Hematopoietic multipotent progenitor cell treated with erythropoietin and hydrocortisone succinate and interleukin-3 and kit ligand, for 8 days (in vitro differentiated cells): ENCODE data around the gene DUSP23.
A peak's percentile ranks its signal among the peaks of the same experiment; 100 is the strongest.

Experiments
- DNase-seq: peaks from one replicate; pipeline ENCODE4 v3.0.0-alpha.2; 2015

The DUSP23 gene

DNA sequence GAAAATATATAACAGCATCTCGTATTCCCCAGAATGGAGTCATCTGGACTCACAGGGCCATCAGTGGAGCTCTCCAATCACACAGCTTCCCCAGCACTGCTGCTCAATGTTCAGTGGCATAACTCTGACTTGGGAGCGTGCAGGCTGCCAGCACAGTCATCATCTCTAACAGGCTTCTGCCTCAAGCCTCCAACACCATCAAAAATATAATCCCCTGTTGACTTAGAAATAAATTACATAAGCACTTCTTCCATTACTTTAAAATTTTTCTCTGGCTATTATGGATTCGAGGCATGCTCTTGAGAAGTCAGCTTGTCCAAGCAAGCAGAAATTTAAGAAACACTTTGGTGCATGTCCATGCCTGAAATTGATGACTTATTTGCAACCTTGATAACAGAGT, 6.2 kb downstream of the DUSP23 start:
- DNase-seq: no peak

DNA sequence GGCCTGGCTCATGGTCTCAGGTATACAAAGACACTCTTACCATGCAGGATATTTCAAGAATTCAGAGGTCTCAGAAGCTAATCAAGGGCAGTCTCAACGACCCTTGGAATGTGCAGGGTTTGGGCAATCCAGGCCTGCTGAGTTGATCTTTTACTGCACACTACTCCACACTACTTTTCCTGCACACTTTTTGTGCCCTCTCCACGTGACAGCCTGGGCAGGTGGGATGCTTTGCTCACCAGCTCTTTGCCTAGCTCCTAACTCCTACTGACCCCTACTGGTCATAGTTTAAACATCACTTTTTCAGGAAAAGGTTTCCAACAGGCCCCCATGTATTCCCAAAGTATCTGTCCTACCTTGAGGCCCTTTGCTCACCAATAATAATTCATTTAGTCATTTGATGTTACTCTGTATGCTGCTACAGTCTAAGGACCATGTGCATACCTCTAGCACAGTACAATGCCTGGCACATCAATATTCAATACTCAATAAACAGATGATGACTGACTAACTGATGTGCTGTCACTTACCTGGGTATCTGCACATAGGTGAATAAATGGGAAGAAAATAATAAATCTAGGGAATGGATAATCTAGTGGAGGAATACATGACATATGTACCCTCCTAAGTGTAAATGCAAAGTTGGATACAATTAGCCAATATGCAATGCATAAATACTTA, 9.6 kb downstream of the DUSP23 start:
- peak; percentile 41 for DNase-seq

DNA sequence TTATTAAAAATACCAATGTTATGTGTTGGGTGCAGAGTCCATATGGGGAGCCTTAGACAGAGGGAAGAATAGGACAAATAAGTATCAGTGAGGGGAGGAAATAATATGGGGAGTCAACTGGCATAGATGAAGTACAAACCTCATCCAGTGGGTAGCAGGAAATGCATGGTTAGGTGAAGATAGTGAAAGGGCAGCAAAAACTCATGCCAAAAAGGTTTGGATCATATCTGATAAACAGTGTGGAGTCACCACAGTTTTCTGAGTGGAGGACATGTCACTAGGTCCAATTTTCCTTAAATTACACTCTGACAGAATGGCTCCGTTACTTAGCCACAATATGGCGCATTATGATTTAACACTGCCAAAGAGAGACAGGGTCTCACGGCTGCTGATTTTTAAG, 10.3 kb downstream of the DUSP23 start:
- DNase-seq: peak; percentile 52

DNA sequence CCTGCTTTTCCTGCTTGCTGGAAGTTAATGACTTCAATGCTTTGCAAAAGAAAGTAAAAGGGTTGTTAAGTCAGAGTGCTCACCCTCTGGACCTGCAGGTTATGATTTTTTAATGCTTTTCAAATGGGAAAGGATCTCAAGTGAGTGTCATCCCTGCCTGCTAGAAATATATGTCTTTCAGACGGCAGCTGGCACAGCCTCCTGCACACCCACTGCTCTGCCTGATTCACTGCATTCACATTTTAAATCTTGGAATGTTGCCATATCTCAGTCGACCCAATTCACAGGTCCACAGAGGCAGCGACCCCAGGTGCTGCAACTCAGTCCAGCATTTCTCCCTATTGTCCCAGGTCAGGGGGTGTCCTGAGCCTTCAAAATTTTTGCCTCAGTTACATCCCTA, 10.7 kb downstream of the DUSP23 start:
- DNase-seq: no peak

DNA sequence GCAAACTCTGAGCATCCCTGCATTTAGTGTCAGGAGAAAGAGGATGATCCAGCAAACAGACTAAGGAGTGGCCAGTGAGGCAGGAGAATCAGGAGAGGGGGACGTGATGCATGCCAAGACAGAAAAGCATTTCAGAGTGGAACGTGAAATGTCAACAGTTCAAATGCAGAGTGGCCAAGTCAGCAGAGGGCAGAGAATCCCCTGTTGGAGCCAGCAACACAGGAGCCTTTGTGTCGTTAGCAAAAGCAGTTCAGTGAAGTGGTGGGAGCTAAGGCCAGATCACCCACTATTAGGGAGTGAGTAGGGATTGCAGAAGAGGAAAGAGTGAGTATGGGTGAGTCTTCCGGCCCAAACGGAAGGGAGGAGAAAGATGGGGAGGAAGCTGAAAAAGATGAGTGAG, 14.8 kb downstream of the DUSP23 start:
- DNase-seq: no peak

DNA sequence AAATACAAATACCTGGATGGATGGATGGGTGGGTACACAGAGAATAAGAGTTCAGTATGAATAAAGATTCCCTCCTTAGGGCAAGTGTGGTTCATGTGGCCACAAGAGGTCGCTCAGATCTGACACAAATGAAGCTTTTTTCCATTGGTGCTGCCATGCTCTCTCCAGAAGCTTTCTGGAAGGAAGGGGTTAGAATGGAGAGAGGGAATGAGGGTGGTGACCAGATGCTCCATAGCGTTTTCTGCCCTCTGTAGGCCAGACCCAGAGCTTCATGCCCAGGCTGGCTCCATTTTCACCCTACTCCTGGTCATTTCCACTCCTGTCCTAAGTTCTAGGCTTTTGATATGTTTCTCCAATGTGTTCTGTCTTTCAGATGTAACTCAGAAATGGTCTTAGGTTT, 18.1 kb downstream of the DUSP23 start:
- peak; percentile 78 for DNase-seq

DNA sequence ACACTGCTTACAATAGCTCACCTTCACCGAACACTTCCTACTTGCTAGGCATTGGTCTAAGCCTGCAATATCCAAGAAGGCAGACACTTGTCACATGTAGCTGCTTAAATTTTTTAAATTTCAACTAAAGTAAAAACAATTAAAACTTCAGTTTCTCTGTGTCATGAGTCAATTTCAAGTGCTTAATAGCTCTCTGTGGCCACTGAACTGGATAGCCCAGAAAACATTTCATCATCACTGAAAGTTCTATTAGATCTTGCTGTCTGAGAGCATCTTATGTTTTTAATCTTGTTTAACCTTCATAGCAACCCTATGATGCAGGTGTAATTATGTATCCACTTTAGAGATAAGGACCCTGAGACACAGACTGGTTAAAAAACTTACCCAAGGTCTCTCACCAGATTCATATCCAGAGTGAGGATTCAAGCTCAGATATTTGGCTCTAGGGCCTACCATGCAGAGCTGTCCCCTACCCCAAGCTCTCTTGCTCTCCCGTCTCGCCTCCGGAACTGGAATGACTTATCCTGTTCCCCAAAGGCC, 18.8 kb downstream of the DUSP23 start:
- DNase-seq: no peak

DNA sequence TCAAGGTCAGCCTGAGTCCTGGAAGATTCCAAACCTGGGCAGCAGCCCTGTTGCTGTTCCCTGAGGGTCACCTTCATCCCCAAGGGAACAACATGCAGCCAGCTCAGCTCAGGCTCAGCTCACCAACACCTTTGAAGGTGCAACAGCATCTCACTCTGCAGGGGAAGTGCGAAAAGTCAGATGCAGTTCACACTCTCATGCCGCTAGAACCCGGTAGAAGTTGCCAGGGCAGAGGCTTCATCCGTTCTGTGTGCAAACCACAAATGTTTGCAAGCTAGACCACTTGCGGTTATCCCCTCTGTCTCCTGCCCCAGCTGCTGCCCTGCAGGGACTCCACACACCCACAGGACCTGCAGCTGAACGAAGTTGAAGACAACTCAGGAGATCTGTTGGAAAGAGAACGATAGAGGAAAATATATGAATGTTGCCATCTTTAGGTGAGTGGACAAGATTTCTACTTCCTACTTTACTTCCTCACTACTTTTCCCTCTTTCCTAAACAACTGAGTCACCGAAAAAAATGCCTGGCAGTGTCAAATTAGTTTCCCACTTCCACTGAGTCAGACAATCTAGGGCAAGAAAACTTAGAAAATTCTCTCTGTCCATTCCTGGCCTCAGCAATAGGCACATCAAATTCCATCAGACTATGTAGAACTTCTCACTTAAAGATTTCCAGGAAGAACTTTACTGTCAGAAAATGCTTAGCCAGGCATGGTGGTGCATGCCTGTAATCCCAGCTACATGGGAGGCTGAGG, 19.6 kb downstream of the DUSP23 start:
- DNase-seq: no peak

DNA sequence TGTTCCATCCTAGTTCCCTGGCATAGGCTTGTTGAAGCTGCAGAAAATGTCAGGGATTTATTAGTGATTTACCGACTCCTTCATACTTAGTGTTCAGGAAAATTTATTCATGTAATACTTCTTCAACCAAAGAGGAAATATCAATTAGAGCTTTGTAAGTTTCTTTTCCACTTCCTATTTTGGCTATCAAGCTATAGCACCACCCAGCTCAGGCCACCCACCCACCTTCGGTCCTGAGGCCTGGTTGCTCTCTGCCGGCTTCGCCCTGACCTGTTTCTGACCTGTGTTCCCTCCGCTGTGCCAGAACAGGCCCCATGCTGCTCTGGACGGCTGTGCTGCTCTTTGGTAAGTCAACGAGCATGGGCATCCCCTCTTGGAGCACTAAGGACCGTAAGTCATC, 21.3 kb downstream of the DUSP23 start, which contains the start of gene FCRL6:
Gene FCRL6 (plus strand): TSS at position 250 of the 400 bp plus-strand sequence. CDS start 65 bp downstream, at position 315.
- DNase-seq: no peak

DNA sequence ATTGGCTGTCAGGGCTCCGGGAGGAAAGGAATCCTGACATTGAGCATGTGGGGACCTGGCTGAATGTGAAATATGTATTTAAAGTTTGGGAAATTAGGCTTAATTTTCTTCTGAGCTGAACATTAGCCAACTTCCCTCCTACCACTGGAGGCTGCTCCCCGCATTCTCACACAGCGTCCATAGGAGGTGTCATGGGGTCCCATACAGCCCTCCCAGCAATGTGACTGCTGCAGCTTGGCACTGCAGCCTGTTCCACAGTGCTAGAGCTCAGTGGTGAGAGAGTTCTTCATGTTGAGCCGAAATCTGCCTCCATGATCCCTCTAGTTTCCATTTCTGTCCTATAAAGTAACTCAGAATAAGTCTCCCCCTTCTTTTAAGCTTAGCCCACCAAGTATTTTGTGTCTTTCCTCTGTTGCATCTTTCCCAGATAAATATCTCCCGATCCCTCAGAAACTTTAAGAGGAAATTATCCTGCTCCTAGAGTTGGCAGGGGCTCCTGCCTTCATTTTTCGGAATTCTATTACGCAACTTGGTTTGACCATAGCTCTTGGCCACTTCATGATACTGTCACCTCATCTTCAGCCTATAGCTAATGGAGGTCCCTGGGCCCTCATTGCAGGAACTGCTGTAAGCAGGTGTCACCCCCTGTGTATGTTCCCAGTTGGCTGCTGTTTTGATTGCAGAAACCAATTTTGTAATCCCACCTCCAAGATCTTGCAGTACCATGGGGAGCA, 23.4 kb downstream of the DUSP23 start:
- no peak for DNase-seq

DNA sequence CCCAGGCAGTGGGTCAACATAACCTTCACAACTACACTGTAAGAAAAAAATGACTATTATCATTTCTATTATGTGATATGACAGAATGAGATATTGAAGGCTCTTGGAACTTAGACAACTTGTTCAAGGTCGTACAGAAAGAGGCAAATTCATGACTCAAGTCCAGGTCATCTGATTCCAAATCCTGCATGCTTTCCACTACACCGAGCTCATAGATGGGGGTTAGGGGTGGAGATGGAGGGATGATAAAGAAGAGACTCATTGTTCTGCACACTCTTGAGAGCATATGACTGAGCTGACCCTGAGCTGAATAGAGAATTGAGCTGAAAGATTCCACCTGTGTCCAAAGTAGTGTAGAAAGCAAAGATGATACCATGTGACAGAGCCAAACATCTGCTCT, 24.2 kb downstream of the DUSP23 start:
- no peak for DNase-seq

DNA sequence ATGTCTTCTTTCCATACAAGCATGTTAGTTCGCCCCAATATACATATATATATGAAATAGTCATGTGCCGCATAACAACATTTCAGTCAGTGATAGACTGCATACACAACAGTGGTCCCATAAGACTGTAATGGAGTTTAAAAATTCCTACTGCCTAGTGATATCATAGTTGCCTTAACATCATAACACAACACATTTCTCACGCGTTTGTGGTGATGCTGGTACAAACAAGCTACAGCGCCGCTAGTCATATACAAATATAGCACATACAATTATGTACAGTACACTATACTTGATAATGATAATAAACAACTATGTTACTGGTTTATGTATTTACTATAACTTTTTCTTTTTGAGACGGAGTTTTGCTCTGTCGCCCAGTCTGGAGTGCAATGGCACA, 35.2 kb downstream of the DUSP23 start:
- no peak for DNase-seq

DNA sequence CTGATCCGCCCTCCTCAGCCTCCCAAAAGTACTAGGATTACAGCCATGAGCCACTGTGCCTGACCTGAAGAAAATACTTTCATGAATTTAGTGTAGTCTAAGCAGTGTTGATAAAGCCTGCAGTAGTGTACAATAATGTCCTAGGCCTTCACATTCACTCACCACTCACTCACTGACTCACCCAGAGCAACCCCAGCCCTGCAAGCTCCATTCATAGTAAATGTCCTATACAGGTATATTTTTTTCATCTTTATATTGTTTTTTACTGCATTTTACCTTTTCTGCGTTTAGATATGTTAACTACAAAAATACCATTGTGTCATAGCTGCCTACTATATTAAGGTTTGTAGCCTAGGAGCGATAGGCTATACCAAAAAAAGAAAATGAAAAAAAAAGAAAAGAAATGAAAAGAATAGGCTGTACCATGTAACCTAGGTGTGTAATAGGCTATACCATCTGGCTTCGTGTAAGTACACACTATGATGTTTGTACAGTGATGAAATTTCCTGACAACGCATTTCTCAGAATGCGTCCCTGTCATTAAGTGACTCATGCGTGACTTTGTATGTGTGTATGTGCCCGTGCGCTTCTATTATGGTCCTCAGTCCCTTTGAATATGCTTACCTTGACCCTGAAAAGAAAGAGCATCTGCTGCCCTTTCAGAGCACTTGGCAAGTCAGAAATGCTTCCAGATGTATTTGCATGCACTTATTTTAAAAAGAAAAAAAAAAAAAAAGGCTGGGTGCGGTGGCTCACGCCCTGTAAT, 36.7 kb downstream of the DUSP23 start:
- no peak for DNase-seq

DNA sequence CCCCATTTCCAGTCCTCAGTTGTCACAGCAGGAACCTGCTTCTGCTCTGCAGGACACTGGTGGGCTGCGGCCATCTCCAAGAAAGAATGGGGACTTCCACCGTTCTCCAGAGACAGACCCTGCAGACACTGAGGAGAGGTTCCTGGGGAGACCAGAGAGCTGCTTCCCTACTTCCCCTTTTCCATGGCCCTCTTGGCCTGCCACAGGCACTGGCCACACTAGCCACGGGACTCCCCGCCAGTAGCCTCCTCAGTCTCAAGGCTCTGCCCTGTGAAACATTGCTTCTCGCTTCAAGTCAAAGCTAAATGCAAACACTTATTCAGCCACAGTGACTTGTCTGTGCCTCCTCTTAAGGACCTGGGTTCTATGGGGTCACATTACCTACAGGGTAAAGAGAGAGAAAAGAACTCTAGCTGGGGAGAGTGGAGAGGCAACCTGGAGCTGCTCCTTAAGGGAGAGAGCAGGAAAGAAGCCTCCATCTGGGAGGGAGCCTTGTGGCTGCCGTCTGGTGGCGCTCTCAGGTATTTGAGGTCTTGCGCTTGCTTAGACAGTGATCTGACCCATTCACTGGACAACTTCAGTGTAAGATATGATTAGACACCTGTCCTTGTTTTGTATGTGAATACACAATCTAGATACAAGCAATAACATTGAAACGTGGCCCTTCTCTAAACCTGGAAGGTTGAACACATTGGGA, 40.6 kb downstream of the DUSP23 start:
- no peak for DNase-seq

DNA sequence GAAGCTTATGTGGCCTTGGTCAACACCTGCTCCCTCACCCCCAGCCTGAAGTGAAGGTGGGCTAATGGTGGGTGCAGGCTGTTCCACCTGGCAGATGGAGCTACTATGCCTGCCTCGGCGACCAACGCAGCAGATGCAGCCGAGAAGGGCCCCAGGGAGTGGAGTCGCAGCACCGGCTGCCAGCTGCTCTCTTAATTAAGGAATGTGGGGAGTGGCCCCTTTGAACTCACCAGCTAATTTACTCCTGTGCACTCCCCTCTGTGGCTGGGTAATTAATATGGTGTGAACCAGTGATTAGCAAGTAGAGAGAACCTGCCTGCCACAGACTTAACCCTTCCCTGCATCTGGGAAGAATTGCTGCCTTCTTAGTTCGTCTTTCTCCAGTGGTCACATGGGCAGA, 42.6 kb downstream of the DUSP23 start:
- no peak for DNase-seq

DNA sequence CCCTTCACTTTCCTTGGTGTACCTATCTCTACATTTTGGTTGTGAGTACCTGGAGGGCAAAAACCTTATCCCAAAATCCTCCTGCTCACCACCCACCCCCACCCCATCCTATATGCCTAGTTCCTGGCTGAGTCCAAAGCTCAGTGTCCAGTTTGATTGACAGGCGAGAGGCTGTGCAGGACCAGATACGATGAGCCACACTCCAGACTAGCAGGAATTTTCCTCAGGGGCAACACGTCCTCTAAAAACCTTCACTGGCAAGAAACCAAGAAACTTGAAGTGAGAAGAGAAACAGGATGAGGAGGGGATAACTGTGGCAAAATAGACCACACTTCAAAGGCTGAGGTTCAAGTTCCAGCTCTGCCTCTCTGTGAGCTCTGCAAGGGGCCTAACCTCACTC, 44.8 kb downstream of the DUSP23 start:
- no peak for DNase-seq

DNA sequence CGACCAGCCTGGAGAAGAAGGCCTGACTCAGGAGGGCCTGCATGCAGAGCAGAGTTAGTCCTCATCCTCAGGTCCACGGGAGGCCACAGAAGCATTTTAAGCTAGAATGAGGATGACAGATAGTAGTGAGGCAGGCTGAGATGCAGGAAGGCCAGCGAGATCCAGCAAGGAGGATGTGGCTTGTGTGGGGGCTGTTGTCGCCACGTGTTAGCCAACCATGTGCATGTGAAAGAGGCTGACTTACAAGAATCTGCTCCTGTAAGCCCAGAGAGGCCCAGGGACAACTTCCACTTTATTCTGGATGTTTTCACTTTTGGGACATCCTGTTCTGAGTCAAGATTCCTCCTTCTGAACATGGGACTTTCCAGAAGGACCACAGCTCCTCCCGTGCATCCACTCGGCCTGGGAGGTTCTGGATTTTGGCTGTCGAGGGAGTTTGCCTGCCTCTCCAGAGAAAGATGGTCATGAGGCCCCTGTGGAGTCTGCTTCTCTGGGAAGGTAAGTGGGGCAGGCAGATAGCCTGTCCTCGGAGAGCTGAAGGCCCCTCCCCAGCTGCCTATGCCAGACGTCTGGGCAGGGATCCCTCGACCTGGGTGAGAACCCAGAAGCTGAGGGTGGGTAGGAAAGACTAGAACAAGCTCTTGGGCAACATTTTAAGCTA, 45.8 kb downstream of the DUSP23 start, which contains the start of gene SLAMF8:
Gene SLAMF8 (plus strand): TSS at position 433 of the 661 bp plus-strand sequence. CDS start 26 bp downstream, at position 459.
- no peak for DNase-seq

DNA sequence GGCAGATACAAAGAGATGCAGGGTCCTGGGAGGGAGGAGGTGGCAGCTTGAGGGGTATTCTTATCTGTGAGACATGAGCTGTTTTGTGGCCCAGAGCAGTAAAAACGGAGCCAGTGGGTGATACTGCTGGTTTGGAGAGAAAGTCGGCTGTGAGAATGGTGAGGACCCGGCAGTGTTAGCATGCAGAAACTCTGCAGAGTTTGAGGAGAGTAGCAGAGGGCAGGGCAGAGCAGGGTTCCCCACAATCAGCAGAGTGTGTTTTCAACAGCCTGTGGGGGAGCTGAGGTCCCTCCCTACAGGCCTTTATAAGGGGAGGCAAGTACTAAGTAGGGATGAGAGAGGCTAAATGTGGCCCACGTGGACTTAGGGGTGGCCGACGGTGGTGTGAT, 46.3 kb downstream of the DUSP23 start:
- no peak for DNase-seq

DNA sequence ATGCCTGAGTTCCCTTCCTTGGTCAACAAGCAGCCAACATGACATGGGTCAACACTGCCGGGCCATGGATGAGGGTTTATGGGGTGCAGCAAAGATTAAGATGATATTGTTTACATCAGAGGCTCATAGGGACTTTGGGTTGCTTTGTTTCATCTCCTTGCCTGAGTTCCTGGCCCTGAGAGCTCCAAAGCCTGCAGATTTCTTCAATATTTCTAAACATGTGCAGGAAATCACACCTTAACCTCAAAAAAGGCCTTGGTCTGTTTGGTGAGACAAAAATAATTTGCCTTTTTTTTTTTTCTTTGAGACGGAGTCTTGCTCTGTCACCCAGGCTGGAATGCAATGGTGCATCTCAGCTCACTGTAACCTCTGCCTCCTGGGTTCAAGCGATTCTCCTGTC, 46.8 kb downstream of the DUSP23 start:
- no peak for DNase-seq

DNA sequence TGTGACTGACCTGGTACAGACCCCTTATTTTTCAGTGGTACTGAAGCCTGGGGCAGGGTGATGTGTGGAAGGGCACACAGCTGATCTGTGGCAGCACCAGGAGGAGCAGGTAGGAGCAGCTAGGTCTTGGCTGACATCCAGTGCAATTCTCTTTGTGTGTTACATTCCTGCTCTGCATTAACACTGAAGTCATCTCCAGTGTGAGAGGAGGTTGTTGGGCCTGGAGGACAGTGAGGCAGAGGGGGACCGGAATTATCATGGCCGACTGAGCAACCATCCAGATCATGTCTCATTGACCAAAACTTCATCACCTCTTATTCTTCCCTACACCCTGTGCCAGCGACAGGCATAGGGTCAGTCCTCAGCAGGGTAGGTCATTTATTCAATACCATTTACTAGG, 47.4 kb downstream of the DUSP23 start:
- DNase-seq: no peak

DNA sequence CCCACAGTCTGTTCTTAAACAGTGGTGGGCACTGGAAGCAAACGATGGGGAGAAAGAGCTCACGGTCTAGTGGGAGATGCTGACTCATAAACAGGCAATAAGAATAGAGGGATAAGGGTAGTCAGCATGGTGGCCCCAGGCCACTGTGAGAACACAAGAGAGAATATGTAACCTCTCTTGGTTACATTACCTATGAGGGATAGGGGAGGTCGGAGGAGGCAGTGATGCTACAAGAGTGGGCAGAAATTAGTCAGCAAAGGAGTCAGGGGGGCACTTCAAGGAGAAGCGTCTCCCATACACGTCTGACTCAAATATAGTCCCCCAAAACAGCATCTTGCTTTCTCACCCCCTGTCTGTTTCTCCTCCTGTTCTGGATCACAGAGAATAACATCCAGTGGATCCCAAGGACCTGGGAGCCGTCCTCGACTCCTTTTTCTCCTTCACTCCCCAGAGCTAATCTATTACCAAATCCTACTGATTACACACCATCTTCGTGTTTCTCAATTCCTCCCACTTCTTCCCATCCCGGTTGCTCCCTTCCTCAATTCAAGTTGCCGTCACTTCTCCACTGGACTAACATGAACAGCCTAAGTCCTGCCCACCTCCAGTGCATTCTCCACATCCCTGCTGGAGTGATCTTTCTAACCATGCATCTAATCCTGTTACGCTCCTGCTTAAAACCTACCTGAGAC, 48.0 kb downstream of the DUSP23 start:
- no peak for DNase-seq
